Measurements from ENCODE around the gene ZNF69. TPM values are rescaled to one million over a fixed set of nuclear protein-coding genes. Genes with fewer than 3 reads are reported as not detected.
A peak's percentile ranks its signal among the peaks of the same experiment; 100 is the strongest.
"Not testable (repeated sequence)": the region's sequence is repeated elsewhere in the genome, so short reads cannot be mapped to it uniquely, and the experiment has no call there.

The ZNF69 gene
- total RNA-seq (2014; rRNA removed; shearing (Covaris generic)), result 0.07 TPM in 1 of 2 replicates, not detected in the other

- Histone ChIP-seq H3K4me3 (ENCODE audit: insufficient read depth, low read depth, low read length) (peak within 1 kb of the TSS; percentile 62; the same call in 1 of the 2 replicates), H3K36me3 (replicated peaks; ENCODE audit: control insufficient read depth, insufficient read depth, low read length) (no peaks in the 10 kb centered on the region; the same call in 1 of the 2 replicates), H3K27me3 (ENCODE audit: control insufficient read depth, insufficient read depth, low read length) (no peaks in the 10 kb centered on the region)
- DNase-seq, result peak; percentile 94
Observed at GRCh38 chr19:11887611-11888531, at the start of gene ZNF69. ZNF69 (plus strand) TSS chr19:11887782; CDS start chr19:11887924, 142 bp downstream.

DNA sequence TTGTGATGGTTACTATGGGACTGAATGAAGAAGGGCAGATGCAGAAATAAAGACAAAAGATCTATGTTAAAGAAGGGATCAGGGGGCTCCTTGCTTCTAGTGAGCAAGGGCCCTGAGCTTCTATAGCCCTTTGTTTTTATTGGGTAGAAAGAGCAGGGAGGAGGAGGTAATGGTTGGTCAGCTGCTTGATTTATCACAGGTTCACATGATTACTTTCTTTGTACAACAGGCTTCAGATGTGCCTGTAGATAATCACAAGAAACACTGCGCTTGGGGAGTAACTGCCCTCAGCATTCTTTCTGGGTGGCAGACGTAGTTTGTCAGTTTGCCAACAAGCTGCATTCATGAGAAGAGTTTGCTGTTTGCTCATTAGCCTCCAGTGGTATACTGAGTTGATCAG, 43.9 kb upstream of the ZNF69 start:
- DNase-seq, result no peak

GRCh38 chr19:11847615-11848014, 40.0 kb upstream of the ZNF69 start:
- H3K4me3 ChIP-seq (ENCODE audit: insufficient read depth, low read depth, low read length); H3K36me3 ChIP-seq (replicated peaks; ENCODE audit: control insufficient read depth, insufficient read depth, low read length); H3K27me3 ChIP-seq (ENCODE audit: control insufficient read depth, insufficient read depth, low read length): not testable (repeated sequence)
- DNase-seq, result peak; percentile 49

More for the DNA sequence above, 43.9 kb upstream of the ZNF69 start:
- H3K36me3 ChIP-seq (replicated peaks; ENCODE audit: control insufficient read depth, insufficient read depth, low read length), result no peaks in the 10 kb centered on the region
- H3K27me3 ChIP-seq (ENCODE audit: control insufficient read depth, insufficient read depth, low read length), result no peaks in the 10 kb centered on the region
- H3K4me3 ChIP-seq (ENCODE audit: insufficient read depth, low read depth, low read length), result no peak overlapping the region

DNA sequence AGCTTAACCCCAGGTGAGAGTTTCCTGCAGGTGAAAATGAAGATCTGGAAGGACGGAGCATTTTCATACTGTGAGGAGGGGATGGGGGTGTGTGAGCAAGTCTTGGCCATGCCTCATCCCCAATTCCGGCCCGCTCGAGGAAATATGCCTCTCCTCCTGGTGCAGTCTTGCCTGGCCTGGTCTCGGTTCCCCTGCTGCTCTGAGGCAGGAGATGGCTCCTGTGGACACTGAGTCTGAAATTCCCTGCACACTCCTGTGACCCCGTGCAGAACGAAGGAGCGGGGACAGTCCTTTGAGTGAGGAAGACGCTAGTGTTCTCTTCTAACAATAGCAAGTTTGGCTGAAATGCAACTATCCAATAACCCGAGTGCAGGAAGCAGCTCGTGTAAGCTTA, 39.4 kb upstream of the ZNF69 start:
- DNase-seq, result peak; percentile 6
- Histone ChIP-seq H3K36me3 (replicated peaks; ENCODE audit: control insufficient read depth, insufficient read depth, low read length) (no peaks in the 10 kb centered on the region), H3K4me3 (ENCODE audit: insufficient read depth, low read depth, low read length) (no peak overlapping the region), H3K27me3 (ENCODE audit: control insufficient read depth, insufficient read depth, low read length) (no peaks in the 10 kb centered on the region)

- H3K4me3 ChIP-seq (ENCODE audit: insufficient read depth, low read depth, low read length), result peak within 1 kb of the TSS; percentile 23; the same call in 1 of the 2 replicates
- no peaks in the 10 kb centered on the region for H3K36me3 ChIP-seq (replicated peaks; ENCODE audit: control insufficient read depth, insufficient read depth, low read length)
- no peaks in the 10 kb centered on the region for H3K27me3 ChIP-seq (ENCODE audit: control insufficient read depth, insufficient read depth, low read length)
- peak; percentile 94 for DNase-seq
Observed at GRCh38 chr19:11848594-11849469, 38.8 kb upstream of the ZNF69 start, which contains the start of gene ZNF439. ZNF439 (plus strand) TSS chr19:11848726; CDS start chr19:11848868, 142 bp downstream.

DNA sequence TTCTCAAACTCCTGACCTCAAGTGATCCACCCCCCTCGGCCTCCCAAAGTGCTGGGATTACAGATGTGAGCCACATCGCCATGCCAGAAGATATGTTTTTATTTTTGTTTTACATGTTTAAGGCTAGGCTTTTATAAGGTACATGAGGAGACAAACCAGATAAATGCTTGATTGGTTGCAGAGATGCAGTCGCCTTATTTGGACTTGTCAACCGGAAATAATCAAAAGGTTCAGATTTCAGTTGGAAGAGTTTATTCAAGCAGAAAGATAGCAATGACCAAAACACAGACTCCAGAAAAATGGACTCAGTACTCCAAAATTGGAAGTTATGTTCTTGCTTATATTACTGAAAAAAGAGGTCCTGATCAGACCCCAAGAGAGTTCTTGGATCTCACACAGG, 37.3 kb upstream of the ZNF69 start:
- not testable (repeated sequence) for DNase-seq; H3K4me3 ChIP-seq (ENCODE audit: insufficient read depth, low read depth, low read length); H3K27me3 ChIP-seq (ENCODE audit: control insufficient read depth, insufficient read depth, low read length); H3K36me3 ChIP-seq (replicated peaks; ENCODE audit: control insufficient read depth, insufficient read depth, low read length)

DNA sequence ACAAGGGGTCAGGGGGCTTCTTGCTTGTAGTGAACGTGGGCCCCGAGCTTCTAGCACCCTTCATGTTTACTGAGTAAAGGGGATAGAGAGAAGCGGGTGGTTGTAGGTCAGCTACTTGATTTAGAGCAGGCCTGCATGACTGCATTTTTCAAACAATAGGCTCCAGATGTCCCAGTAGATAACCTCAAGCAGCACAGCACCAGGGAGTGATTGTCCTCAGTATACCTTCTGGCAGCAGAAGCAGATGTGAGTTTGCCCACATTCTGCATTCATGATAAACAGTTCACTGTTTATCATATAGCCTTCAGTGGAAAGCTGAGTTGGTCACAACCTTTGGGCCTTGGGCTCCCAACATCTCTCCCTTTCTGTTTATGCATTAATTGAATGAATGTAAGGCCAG, 34.2 kb upstream of the ZNF69 start:
- no peaks in the 10 kb centered on the region for H3K36me3 ChIP-seq (replicated peaks; ENCODE audit: control insufficient read depth, insufficient read depth, low read length)
- H3K27me3 ChIP-seq (ENCODE audit: control insufficient read depth, insufficient read depth, low read length), result no peaks in the 10 kb centered on the region
- DNase-seq, result no peak
- no peak overlapping the region for H3K4me3 ChIP-seq (ENCODE audit: insufficient read depth, low read depth, low read length)

DNA sequence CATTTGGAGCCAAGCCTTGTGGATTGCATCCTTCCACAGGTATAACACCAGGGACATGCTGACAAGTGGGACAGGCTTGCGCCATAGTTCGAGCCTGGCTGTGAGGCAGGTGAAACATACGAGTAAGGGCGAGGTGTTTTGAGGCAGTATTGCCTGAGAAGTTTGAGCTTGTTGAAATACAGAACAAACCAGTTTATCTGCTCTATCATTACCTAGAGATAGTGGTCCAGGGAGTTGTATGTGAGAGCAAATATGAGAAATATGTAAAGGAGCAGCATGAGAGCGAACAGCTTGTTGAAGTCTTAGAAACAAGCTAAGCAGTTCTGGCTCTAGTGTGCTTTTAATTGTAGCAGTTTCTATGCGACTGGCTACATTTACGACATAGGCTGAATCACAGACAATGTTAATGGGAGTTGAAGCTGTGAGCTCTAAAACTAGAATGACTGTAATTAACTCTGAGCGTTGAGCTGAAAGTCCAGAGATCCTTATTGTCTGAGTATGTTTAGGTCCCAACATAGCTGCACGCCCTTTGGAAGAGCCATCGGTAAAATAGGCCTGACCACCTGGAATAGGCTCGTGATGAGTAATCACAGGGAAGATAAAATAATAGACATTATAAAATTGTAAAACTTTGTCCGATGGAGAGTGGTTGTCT, 30.9 kb upstream of the ZNF69 start:
- DNase-seq, result no peak
- H3K4me3 ChIP-seq (ENCODE audit: insufficient read depth, low read depth, low read length), result no peak overlapping the region
- no peaks in the 10 kb centered on the region for H3K36me3 ChIP-seq (replicated peaks; ENCODE audit: control insufficient read depth, insufficient read depth, low read length)
- no peaks in the 10 kb centered on the region for H3K27me3 ChIP-seq (ENCODE audit: control insufficient read depth, insufficient read depth, low read length)

GRCh38 chr19:11860721-11861120, 26.9 kb upstream of the ZNF69 start:
- DNase-seq, result no peak
- no peak overlapping the region for H3K4me3 ChIP-seq (ENCODE audit: insufficient read depth, low read depth, low read length)
- no peaks in the 10 kb centered on the region for H3K36me3 ChIP-seq (replicated peaks; ENCODE audit: control insufficient read depth, insufficient read depth, low read length)
- H3K27me3 ChIP-seq (ENCODE audit: control insufficient read depth, insufficient read depth, low read length), result no peaks in the 10 kb centered on the region

GRCh38 chr19:11861301-11861700, 26.3 kb upstream of the ZNF69 start:
- H3K27me3 ChIP-seq (ENCODE audit: control insufficient read depth, insufficient read depth, low read length), result no peaks in the 10 kb centered on the region
- H3K4me3 ChIP-seq (ENCODE audit: insufficient read depth, low read depth, low read length), result no peak overlapping the region
- no peak for DNase-seq
- H3K36me3 ChIP-seq (replicated peaks; ENCODE audit: control insufficient read depth, insufficient read depth, low read length), result no peaks in the 10 kb centered on the region

GRCh38 chr19:11867766-11868165, 19.8 kb upstream of the ZNF69 start:
- not testable (repeated sequence) for DNase-seq; H3K4me3 ChIP-seq (ENCODE audit: insufficient read depth, low read depth, low read length); H3K36me3 ChIP-seq (replicated peaks; ENCODE audit: control insufficient read depth, insufficient read depth, low read length); H3K27me3 ChIP-seq (ENCODE audit: control insufficient read depth, insufficient read depth, low read length)

GRCh38 chr19:11868188-11868587, 19.4 kb upstream of the ZNF69 start:
- H3K4me3 ChIP-seq (ENCODE audit: insufficient read depth, low read depth, low read length), result no peak overlapping the region
- H3K36me3 ChIP-seq (replicated peaks; ENCODE audit: control insufficient read depth, insufficient read depth, low read length), result no peaks in the 10 kb centered on the region
- no peaks in the 10 kb centered on the region for H3K27me3 ChIP-seq (ENCODE audit: control insufficient read depth, insufficient read depth, low read length)
- no peak for DNase-seq

DNA sequence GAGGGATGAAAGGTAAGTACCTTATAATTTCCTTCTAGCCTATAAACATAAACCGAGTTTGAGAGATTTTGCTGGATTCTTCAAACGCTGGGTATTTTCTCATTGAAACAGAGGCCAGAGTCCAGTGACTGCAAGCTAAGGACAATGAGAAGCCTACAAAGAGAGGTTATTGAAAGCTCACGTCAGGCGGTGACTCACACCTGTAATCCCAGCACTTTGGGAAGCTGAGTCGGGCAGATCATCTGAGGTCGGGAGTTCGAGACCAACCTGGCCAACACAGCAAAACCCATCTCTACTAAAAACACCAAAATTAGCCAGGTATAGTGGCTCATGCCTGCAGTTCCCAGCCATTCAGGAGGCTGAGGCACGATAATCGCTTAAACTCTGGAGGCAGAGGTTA, 15.0 kb upstream of the ZNF69 start:
- Histone ChIP-seq H3K36me3 (replicated peaks; ENCODE audit: control insufficient read depth, insufficient read depth, low read length) (no peaks in the 10 kb centered on the region), H3K4me3 (ENCODE audit: insufficient read depth, low read depth, low read length) (no peak overlapping the region), H3K27me3 (ENCODE audit: control insufficient read depth, insufficient read depth, low read length) (no peaks in the 10 kb centered on the region)
- DNase-seq, result no peak

DNA sequence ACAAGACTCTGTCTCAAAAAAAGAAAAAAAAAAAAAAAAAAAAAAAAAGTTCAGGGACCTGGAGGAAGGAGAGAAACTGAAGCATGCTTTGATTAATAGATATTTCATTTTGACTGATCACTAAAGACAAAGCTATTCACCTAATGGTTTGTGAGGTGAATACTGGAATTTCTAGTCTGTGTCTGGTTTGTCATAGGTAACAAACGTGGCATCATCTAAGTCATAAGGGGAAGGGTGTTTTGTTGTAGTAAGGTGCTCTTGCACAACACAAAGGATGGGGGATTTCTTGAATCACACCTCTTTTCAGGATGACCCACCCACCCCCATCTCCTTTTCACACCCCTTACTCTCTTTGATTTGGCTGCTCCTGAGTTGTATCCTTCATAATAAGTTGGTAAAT, 13.8 kb upstream of the ZNF69 start:
- H3K4me3 ChIP-seq (ENCODE audit: insufficient read depth, low read depth, low read length), result no peak overlapping the region
- no peaks in the 10 kb centered on the region for H3K36me3 ChIP-seq (replicated peaks; ENCODE audit: control insufficient read depth, insufficient read depth, low read length)
- no peaks in the 10 kb centered on the region for H3K27me3 ChIP-seq (ENCODE audit: control insufficient read depth, insufficient read depth, low read length)
- no peak for DNase-seq

All from H7 (cell line).